PC-3 (cell line): ENCODE measurements around the gene OR5H14. TPM values are rescaled to one million over a fixed set of nuclear protein-coding genes. Genes with fewer than 3 reads are reported as not detected.

Experiments used
- ATAC-seq: fragments of 200-7000 bp; cut with Tn5 transposase; 2 replicates; pipeline ENCODE4 v1.9.1; 2020; ENCODE audit warnings: mild to moderate bottlenecking, moderate library complexity
- BruUV-seq: library from RNA; stranded (reverse); fragments of 400-500 nt; replicated peaks from 2 replicates; lab custom pipeline; 2021; lab: Mats Ljungman, UMichigan
- CTCF ChIA-PET: fragments of 300-600 bp; sonication (Branson Sonifier 250); formaldehyde crosslinking; loops from one replicate; lab custom pipeline; 2022; ENCODE audit warnings: antibody characterized with exemption; lab: Charles Lee
- POLR2A ChIA-PET: fragments of 300-600 bp; sonication (Branson Sonifier 250); formaldehyde crosslinking; loops from one replicate; lab custom pipeline; 2022; ENCODE audit warnings: antibody characterized with exemption; ENCODE audit not compliant: unreplicated experiment; lab: Charles Lee
- DNase-seq: peaks from one replicate; pipeline ENCODE4 v3.0.0-alpha.2; 2015
- H2AFZ ChIP-seq: fragments of 300-600 bp; sonication (generic); 2 replicates; pipeline ENCODE4 v1.6.0; 2016; ENCODE audit warnings: antibody characterized with exemption, low read length
- H3F3A ChIP-seq: fragments of 300-600 bp; sonication (generic); one replicate; pipeline ENCODE4 v1.6.0; 2017; ENCODE audit warnings: antibody characterized with exemption, low read length, control low read depth, mild to moderate bottlenecking; ENCODE audit not compliant: unreplicated experiment
- H3K27ac ChIP-seq: fragments of 300-600 bp; sonication (generic); 2 replicates; pipeline ENCODE4 v1.5.1; 2016; ENCODE audit warnings: mild to moderate bottlenecking, low read length
- H3K27me3 ChIP-seq: fragments of 300-600 bp; sonication (generic); 2 replicates; pipeline ENCODE4 v1.6.1; 2016; ENCODE audit warnings: low read length, mixed read lengths
- H3K36me3 ChIP-seq: fragments of 300-600 bp; sonication (generic); 2 replicates; pipeline ENCODE4 v1.6.1; 2016; ENCODE audit warnings: low read depth, mixed run types, low read length, mixed read lengths
- H3K4me1 ChIP-seq: fragments of 300-600 bp; sonication (generic); 2 replicates; pipeline ENCODE4 v1.5.1; 2016; ENCODE audit warnings: low read length; ENCODE audit not compliant: insufficient read depth
- H3K4me2 ChIP-seq: fragments of 300-600 bp; sonication (generic); 2 replicates; pipeline ENCODE4 v1.6.0; 2016; ENCODE audit warnings: low read length
- H3K4me3 ChIP-seq: fragments of 300-600 bp; sonication (generic); 2 replicates; pipeline ENCODE4 v1.5.1; 2016; ENCODE audit warnings: mild to moderate bottlenecking, low read length, mixed read lengths
- H3K79me2 ChIP-seq: fragments of 300-600 bp; sonication (generic); 2 replicates; pipeline ENCODE4 v1.6.1; 2017; ENCODE audit warnings: low read length, mixed read lengths
- H3K9ac ChIP-seq: fragments of 300-600 bp; sonication (generic); 2 replicates; pipeline ENCODE4 v1.6.0; 2016; ENCODE audit warnings: mild to moderate bottlenecking, low read length
- H3K9me2 ChIP-seq: fragments of 300-600 bp; sonication (generic); replicated peaks from 2 replicates; pipeline ENCODE4 v1.6.1; 2016; ENCODE audit warnings: mixed run types, low read length, mixed read lengths
- H3K9me3 ChIP-seq: fragments of 300-600 bp; sonication (generic); 2 replicates; pipeline ENCODE4 v1.6.1; 2016; ENCODE audit warnings: low read length, mixed read lengths
- H4K20me1 ChIP-seq: fragments of 300-600 bp; sonication (generic); 2 replicates; pipeline ENCODE4 v1.6.1; 2016; ENCODE audit warnings: low read length, mixed read lengths
- EZH2 ChIP-seq: fragments of 300-600 bp; sonication (generic); IDR thresholded peaks from one replicate; pipeline ENCODE4 v1.6.1; 2017; ENCODE audit warnings: antibody characterized with exemption, mild to moderate bottlenecking, low read length; ENCODE audit not compliant: unreplicated experiment
- EZH2phosphoT487 ChIP-seq: fragments of 300-600 bp; sonication (generic); IDR thresholded peaks from 2 replicates; pipeline ENCODE4 v1.6.1; 2018; ENCODE audit warnings: mild to moderate bottlenecking, antibody characterized with exemption, low read length, borderline replicate concordance
- intact Hi-C: fragments of 100-400 bp; cut with micrococcal nuclease; formaldehyde crosslinking; loops from 2 replicates; pipeline ENCODE4 v1.9.0; 2023
- total RNA-seq: library from RNA; depleted of rRNA; stranded (reverse); fragments of >200 nt; gene quantifications from 2 replicates; pipeline ENCODE4 v1.2.3, GENCODE V29; 2014
- TF ChIP-seq, protein P1 (sequence below): fragments of 300-600 bp; sonication (generic); conservative IDR thresholded peaks from 2 replicates; pipeline ENCODE4 v1.5.1; 2017; ENCODE audit warnings: antibody characterized with exemption, low read depth, mild to moderate bottlenecking, low read length

OR5H14 gene
- total RNA-seq, 1 experiment from 2014 or later = not detected

GRCh38 chr3:98114264-98114663 lies 33.0 kb upstream of the OR5H14 start:
- peaks cover 11% of the 10 kb centered on the region; the same call in 1 of the 2 replicates for H3K27me3 ChIP-seq
- peaks cover 14% of the 10 kb centered on the region; the same call in 1 of the 2 replicates for H3K9me3 ChIP-seq
- no peak overlapping the region for H3K9ac ChIP-seq
- H3K4me3 ChIP-seq = no peak overlapping the region
- TF ChIP-seq, protein P1, sequence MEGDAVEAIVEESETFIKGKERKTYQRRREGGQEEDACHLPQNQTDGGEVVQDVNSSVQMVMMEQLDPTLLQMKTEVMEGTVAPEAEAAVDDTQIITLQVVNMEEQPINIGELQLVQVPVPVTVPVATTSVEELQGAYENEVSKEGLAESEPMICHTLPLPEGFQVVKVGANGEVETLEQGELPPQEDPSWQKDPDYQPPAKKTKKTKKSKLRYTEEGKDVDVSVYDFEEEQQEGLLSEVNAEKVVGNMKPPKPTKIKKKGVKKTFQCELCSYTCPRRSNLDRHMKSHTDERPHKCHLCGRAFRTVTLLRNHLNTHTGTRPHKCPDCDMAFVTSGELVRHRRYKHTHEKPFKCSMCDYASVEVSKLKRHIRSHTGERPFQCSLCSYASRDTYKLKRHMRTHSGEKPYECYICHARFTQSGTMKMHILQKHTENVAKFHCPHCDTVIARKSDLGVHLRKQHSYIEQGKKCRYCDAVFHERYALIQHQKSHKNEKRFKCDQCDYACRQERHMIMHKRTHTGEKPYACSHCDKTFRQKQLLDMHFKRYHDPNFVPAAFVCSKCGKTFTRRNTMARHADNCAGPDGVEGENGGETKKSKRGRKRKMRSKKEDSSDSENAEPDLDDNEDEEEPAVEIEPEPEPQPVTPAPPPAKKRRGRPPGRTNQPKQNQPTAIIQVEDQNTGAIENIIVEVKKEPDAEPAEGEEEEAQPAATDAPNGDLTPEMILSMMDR = no peak
- TF ChIP-seq EZH2 (no peak), EZH2phosphoT487 (no peak)
- no peaks in the 10 kb centered on the region for H3F3A ChIP-seq
- ATAC-seq = no peak
- intact Hi-C loops = no loop called here
- H3K36me3 ChIP-seq = no peaks in the 10 kb centered on the region
- H3K9me2 ChIP-seq = no peaks in the 10 kb centered on the region
- ChIA-PET POLR2A (no interaction called here), CTCF (no interaction called here)
- no peak overlapping the region for H3K27ac ChIP-seq
- H3K4me2 ChIP-seq = no peak overlapping the region
- H4K20me1 ChIP-seq = no peaks in the 10 kb centered on the region
- no peaks in the 10 kb centered on the region for H3K79me2 ChIP-seq
- H3K4me1 ChIP-seq = no peaks in the 10 kb centered on the region
- BruUV-seq = no TSS peak
- no peak for DNase-seq
- H2AFZ ChIP-seq = no peak overlapping the region

GRCh38 chr3:98115717-98116116 lies 31.6 kb upstream of the OR5H14 start:
- ATAC-seq (no peak), DNase-seq (no peak)
- ChIA-PET CTCF (no interaction called here), POLR2A (no interaction called here)
- Histone ChIP-seq H3K36me3 (no peaks in the 10 kb centered on the region), H2AFZ (no peak overlapping the region), H3K4me3 (no peak overlapping the region), H3K4me1 (no peaks in the 10 kb centered on the region), H3K27me3 (peaks cover 17% of the 10 kb centered on the region; the same call in 1 of the 2 replicates), H3K4me2 (no peak overlapping the region), H3K9ac (no peak overlapping the region), H3K79me2 (no peaks in the 10 kb centered on the region), H3K9me3 (peaks cover 8% of the 10 kb centered on the region; the same call in 1 of the 2 replicates), H3F3A (no peaks in the 10 kb centered on the region), H3K27ac (no peak overlapping the region), H4K20me1 (no peaks in the 10 kb centered on the region), H3K9me2 (no peaks in the 10 kb centered on the region)
- BruUV-seq = no TSS peak
- intact Hi-C loops = no loop called here
- TF ChIP-seq, protein P1 = no peak
- TF ChIP-seq EZH2 = no peak
- no peak for TF ChIP-seq EZH2phosphoT487

DNA sequence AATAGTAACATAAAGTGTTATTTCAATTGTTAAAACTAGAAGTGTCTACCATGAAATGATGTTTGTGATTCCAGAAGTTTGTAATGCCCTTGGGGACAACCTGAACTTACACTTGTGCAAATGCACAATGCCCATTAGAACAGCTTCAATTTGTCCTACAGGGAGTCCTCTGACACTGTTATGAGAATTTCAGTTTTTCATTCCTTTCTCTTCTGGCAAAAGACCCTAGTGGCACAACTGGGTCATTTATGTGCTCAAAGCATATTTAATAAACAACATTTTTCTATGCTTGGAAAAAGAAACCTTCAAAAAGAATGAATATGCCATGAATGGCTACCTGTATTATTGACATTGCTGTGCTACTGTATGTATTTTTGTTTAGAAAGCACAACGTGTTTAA lies 16.9 kb upstream of the OR5H14 start, which contains the start of gene OR5H1:
TSS of gene OR5H1 (plus strand) at position 301 of the 400 bp plus-strand sequence. CDS start 1,977 bp downstream, outside the sequence.
- no peak within 1 kb of the TSS for H3K4me3 ChIP-seq
- no peaks in the 10 kb centered on the region for H4K20me1 ChIP-seq
- H3K9me2 ChIP-seq = no peaks in the 10 kb centered on the region
- DNase-seq (no peak), ATAC-seq (no peak)
- H3K79me2 ChIP-seq = no peaks in the 10 kb centered on the region
- no TSS peak for BruUV-seq
- no peaks in the 10 kb centered on the region for H3K9me3 ChIP-seq
- POLR2A ChIA-PET = no interaction called here
- no peaks in the 10 kb centered on the region for H3F3A ChIP-seq
- no peak within 1 kb of the TSS for H3K27ac ChIP-seq
- no peaks in the 10 kb centered on the region for H3K36me3 ChIP-seq
- TF ChIP-seq EZH2 (no peak), EZH2phosphoT487 (no peak)
- TF ChIP-seq, protein P1 = no peak
- H3K4me2 ChIP-seq = no peak within 1 kb of the TSS
- intact Hi-C loops = no loop called here
- H3K9ac ChIP-seq = no peak within 1 kb of the TSS
- no peaks in the 10 kb centered on the region for H3K4me1 ChIP-seq
- H2AFZ ChIP-seq = no peak within 1 kb of the TSS
- no peaks in the 10 kb centered on the region for H3K27me3 ChIP-seq
- CTCF ChIA-PET = no interaction called here
